Adrenal gland (tissue), 12 donors: ENCODE data around the gene COL19A1. TPM values are rescaled to one million over a fixed set of nuclear protein-coding genes. Genes with fewer than 3 reads are reported as not detected.
"Not testable (repeated sequence)": the region's sequence is repeated elsewhere in the genome, so short reads cannot be mapped to it uniquely, and the experiment has no call there.

ENCODE experiments used
- DNase-seq, 7 donors: peaks; one replicate each; pipeline ENCODE4 v3.0.0-alpha.2; 2019 to 2020
- H3K27ac ChIP-seq, 5 donors: fragments of 200-600 bp; sonication (generic) in 4 of 5; 1 replicate in 3 of 5; 2 replicates in 2 of 5; pipeline versions ENCODE4 v1.5.1 to v1.8.0; 2016 to 2020; ENCODE audit warnings: mild to moderate bottlenecking in 1 of 5
- H3K27me3 ChIP-seq: fragments of 200-600 bp; 2 replicates; pipeline ENCODE4 v1.8.0; 2021
- H3K36me3 ChIP-seq, 2 donors: fragments of 200-600 bp; replicated peaks in 1 of 2; 1 replicate in 1 of 2; 2 replicates in 1 of 2; pipeline versions ENCODE4 v1.5.1 to v1.8.0; 2018 to 2022
- H3K4me1 ChIP-seq, 2 donors: fragments of 200-600 bp; replicated peaks in 1 of 2; 1 replicate in 1 of 2; 2 replicates in 1 of 2; pipeline versions ENCODE4 v1.5.1 to v1.8.0; 2018 to 2021
- H3K4me3 ChIP-seq, 4 donors: fragments of 200-600 bp; sonication (generic) in 3 of 4; one replicate each; pipeline ENCODE4 v1.5.1; 2016 to 2018
- H3K9me3 ChIP-seq, 3 donors: fragments of 200-600 bp; sonication (generic) in 1 of 3; replicated peaks in 1 of 3; 1 replicate in 2 of 3; 2 replicates in 1 of 3; pipeline versions ENCODE4 v1.5.1 to v1.8.0; 2016 to 2021
- POLR2A ChIP-seq, 2 donors: fragments of 450-650 bp; IDR thresholded peaks; one replicate each; pipeline ENCODE4 v1.6.1; 2017; ENCODE audit warnings: antibody characterized with exemption in 2 of 2, mild to moderate bottlenecking in 2 of 2, moderate library complexity in 1 of 2
- WGBS, 4 donors: extraction: QIAGEN DNeasy Blood & Tissue Kit in 2 of 4; methylation state at CpG; one replicate each; pipeline versions ENCODE4 v1.1.5 to v1.1.7; 2013 to 2017; 5-methylcytosine and 5-hydroxymethylcytosine counted together
- intact Hi-C, 2 donors: fragments of 100-400 bp; cut with DNase I; formaldehyde crosslinking; loops; one replicate each; pipeline versions ENCODE4 v1.14.1 to v1.15.0; 2022 to 2023
- polyA plus RNA-seq, 3 donors: library from polyadenylated mRNA; stranded (reverse); fragments of 200-250 nt in 2 of 3; fragments of 350-450 nt in 1 of 3; fragmentation: Illumina TruSeq in 1 of 3; extraction: RNeasy Lipid Tissue Mini Kit (QIAGEN cat#74804) in 1 of 3; gene quantifications; one replicate each; pipeline ENCODE4 v1.2.3, GENCODE V29; 2013 to 2014
- total RNA-seq, 9 donors: library from RNA; depleted of rRNA in 4 of 9; stranded (reverse); fragments of >200 nt in 4 of 9; fragments of 120-200 nt in 1 of 9; fragmentation: NEBNext Ultra II Directional in 1 of 9; extraction: Animal tissue kit (Norgen Biotek cat#: 25700) in 1 of 9; gene quantifications; one replicate each; pipeline versions ENCODE4 v1.1.0 to v1.2.4, GENCODE V29; 2013 to 2023
- TF ChIP-seq, protein P1 (sequence below), 6 experiments: fragments of 450-650 bp in 4 of 6; fragments of 200-600 bp in 2 of 6; sonication (generic) in 1 of 6; IDR thresholded peaks; 1 replicate in 5 of 6; 2 replicates in 1 of 6; pipeline versions ENCODE4 v1.5.1 to v1.8.0; 2016 to 2021; ENCODE audit warnings: antibody characterized with exemption in 6 of 6, mild to moderate bottlenecking in 2 of 6, moderate library complexity in 1 of 6
- donor health status: healthy with polysubstance abuse.
- donor health status: Bipolar disorder and iron deficiency.
- donor health status: DM: yes; HTN: yes; CAD: no.
- donor health status: DM: no; HTN: no; CAD: no.
- donor health status: DM: no; HTN: no; CAD: no.
- donor health status: DM: yes; HTN: yes; CAD: no.

Gene COL19A1
- total and polyA plus RNA-seq, 12 donors: under 0.01 to 0.32 (median 0.11) TPM; not detected in 5

DNA sequence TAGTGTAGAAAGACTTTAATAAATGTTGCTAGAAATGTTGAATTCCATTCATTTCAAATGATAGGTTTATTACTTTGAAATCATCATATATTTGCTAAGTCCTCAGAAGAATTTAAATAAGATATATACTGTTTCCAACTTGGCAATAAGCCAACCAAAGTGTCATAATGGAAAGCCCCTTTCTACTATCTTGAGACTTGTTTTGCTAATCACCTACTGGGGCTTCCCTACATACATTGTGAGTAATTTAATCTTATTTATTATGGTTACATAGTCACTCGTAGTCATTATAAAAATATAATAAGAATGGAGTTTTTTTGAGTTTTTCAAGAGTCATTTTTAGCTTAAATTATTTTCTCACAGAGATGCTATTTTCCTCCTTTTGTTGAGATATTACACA, 20.7 kb downstream of the COL19A1 start:
- no peaks in the 10 kb centered on the region for H3K4me1 ChIP-seq
- intact Hi-C loops: no loop called here

DNA sequence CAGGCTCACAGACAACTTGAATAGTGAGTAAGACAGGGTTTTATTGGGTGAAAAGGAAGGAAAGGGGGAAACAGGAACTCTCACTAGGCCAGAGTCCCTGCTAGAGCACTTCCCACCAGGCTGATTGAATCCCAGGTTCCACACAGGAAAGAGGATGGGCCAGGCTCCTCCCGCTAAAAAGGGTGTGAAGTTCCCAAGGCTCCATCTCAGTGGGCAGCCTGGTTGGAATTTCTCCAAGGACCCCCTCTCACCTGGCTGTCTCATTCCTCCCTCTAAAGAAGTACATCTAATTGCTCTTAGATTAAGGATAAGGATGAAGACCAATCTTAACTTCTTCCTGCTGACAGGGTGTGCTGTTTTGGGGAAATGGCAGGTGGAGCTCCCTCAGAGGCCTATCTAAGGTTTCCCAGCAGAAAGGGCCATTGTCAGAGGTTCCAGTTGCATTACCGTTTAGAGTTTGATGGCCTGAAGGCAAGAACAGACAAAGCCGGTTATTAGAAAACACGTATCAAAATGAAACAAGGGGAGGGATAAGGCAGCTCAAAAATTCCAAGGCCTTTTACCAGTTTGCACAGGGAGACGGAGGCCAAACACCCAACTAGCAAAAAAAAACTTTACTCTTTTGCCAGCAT, 21.5 kb downstream of the COL19A1 start:
- 73 to 88% (median 80%) methylated on average over 5 of the region's 5 CpGs for WGBS, 4 donors

More for the DNA sequence above, 20.7 kb downstream of the COL19A1 start:
- no peak overlapping the region for H3K27ac ChIP-seq
- H3K9me3 ChIP-seq: no peaks in the 10 kb centered on the region
- DNase-seq: no peak
- WGBS, 4 donors: 64 to 94% (median 75%) methylated on average over 1 of the region's 1 CpG
- H3K4me3 ChIP-seq: no peak overlapping the region
- H3K36me3 ChIP-seq: no peaks in the 10 kb centered on the region
- no peaks in the 10 kb centered on the region for H3K27me3 ChIP-seq
- TF ChIP-seq, protein P1, sequence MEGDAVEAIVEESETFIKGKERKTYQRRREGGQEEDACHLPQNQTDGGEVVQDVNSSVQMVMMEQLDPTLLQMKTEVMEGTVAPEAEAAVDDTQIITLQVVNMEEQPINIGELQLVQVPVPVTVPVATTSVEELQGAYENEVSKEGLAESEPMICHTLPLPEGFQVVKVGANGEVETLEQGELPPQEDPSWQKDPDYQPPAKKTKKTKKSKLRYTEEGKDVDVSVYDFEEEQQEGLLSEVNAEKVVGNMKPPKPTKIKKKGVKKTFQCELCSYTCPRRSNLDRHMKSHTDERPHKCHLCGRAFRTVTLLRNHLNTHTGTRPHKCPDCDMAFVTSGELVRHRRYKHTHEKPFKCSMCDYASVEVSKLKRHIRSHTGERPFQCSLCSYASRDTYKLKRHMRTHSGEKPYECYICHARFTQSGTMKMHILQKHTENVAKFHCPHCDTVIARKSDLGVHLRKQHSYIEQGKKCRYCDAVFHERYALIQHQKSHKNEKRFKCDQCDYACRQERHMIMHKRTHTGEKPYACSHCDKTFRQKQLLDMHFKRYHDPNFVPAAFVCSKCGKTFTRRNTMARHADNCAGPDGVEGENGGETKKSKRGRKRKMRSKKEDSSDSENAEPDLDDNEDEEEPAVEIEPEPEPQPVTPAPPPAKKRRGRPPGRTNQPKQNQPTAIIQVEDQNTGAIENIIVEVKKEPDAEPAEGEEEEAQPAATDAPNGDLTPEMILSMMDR (IDR thresholded peaks at IDR 0.05): no peak
- TF ChIP-seq POLR2A (IDR thresholded peaks at IDR 0.05): no peak

DNA sequence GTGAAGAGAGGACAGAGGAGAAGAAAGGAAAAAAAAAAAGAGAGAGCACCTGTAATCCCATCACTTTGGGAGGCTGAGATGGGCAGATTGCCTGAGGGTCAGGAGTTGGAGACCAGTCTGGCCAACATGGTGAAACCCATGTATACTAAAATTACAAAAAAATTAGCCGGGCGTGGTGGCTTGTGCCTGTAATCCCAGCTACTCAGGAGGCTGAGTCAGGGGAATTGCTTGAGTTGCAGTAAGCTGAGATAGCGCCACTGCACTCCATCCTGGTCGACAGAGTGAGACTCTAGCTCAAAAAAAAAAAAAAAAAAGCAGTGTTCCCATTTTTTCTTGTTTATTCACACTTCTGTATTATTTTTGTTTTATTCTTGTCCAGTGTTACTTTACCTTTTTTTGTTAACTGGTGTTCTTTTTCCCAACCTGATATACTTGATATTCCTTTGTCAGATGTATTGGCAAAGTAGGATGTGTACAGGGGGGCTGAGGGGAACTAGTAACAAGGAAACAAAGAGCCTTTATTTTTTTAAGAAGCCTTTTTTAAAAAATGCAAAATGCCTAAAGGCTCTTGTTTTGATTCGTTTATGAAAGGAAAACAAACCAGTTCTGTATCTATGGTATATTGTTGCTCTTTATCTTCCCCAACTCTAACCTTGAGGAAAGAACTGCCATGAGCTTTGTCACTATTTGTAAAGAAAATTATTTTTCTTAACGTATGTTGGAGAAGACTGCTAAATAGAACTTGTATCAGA, 22.3 kb downstream of the COL19A1 start:
- Histone ChIP-seq H3K9me3 (no peaks in the 10 kb centered on the region), H3K36me3 (no peaks in the 10 kb centered on the region), H3K4me3 (no peak overlapping the region), H3K4me1 (no peaks in the 10 kb centered on the region), H3K27ac (no peak overlapping the region), H3K27me3 (no peaks in the 10 kb centered on the region)
- DNase-seq: no peak
- TF ChIP-seq, protein P1 (IDR thresholded peaks at IDR 0.05): no peak
- TF ChIP-seq POLR2A (IDR thresholded peaks at IDR 0.05): no peak
- intact Hi-C loops: no loop called here
- 73 to 78% (median 74%) methylated on average over 6 of the region's 6 CpGs for WGBS, 4 donors

More for the DNA sequence above, 21.5 kb downstream of the COL19A1 start:
- no peaks in the 10 kb centered on the region for H3K9me3 ChIP-seq
- no peak overlapping the region for H3K27ac ChIP-seq
- intact Hi-C loops: no loop called here
- H3K36me3 ChIP-seq: no peaks in the 10 kb centered on the region
- DNase-seq: no peak
- no peak overlapping the region for H3K4me3 ChIP-seq
- no peaks in the 10 kb centered on the region for H3K27me3 ChIP-seq
- H3K4me1 ChIP-seq: no peaks in the 10 kb centered on the region
- TF ChIP-seq, protein P1 (IDR thresholded peaks at IDR 0.05): no peak
- no peak for TF ChIP-seq POLR2A (IDR thresholded peaks at IDR 0.05)

DNA sequence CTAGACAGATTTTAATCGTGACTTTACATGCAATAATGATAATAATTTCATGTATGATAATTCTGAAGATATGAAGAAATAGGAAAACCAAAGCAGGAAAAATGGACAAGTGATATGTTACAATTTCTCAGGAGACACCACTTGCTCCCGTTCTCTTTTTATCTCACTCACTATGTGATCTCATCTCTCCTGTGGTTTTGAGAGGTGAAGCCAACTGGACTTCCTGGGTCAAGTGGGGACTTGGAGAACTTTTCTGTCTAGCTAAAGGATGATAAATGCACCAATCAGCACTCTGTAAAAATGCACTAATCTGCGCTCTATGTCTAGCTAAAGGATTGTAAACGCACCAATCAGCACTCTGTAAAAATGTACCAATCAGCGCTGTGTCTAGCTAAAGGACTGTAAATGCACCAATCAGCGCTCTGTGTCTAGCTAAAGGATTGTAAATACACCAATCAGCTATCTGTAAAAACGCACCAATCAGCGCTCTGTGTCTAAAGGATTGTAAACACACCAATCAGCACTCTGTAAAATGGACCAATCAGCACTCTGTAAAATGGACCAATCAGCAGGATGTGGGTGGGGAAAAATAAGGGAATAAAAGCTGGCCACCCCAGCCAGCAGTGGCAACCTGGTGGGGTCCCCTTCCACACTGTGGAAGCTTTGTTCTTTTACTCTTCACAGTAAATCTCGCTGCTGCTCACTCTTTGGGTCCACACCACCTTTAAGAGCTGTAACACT, 23.0 kb downstream of the COL19A1 start:
- 79 to 88% (median 84%) methylated on average over 9 of the region's 9 CpGs for WGBS, 4 donors
- H3K9me3 ChIP-seq, H3K36me3 ChIP-seq, H3K27ac ChIP-seq, H3K4me1 ChIP-seq, intact Hi-C loops, H3K27me3 ChIP-seq, DNase-seq, H3K4me3 ChIP-seq: not testable (repeated sequence)

DNA sequence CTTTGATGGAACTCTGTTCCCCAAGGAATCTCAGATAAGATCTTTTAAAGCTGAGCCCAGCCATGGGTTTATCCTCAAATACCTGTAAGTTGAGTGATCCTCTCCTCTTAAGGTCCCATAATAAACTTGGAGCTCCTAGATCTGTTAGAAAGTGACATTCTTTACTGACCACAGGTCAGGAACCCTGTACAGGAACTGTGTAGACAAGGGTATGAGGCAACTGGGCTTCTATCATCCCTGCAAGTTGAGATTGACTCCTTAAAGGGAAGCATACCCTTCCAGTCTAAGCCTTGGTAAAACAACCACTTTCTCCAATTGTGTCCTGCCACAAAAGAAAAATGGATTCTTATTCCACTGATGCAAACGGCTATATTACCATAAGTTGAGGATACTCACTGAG, 26.2 kb downstream of the COL19A1 start:
- H3K9me3 ChIP-seq, intact Hi-C loops, H3K27ac ChIP-seq, H3K4me1 ChIP-seq, H3K27me3 ChIP-seq, H3K36me3 ChIP-seq, H3K4me3 ChIP-seq, DNase-seq: not testable (repeated sequence)
- WGBS, 4 donors: 46 to 80% (median 51%) methylated on average over 1 of the region's 1 CpG

DNA sequence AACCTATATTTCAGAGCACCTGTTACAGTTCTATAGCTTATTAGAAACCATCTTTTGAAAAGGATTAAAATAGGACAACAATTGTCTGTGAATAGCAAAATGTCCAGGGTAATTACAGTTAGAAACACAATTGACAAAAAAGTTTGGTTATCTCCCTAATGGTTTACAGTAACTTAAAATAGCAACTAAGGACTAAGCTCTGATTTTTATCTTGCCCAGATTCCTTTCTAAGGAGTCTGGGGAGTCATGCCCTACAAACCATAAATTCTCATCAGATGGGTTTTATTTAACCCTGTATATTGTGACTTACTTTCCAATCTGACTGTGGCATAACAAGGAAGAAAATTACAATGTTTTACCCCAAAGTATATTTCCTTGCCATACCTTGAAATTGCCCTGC, 26.9 kb downstream of the COL19A1 start:
- DNase-seq, H3K4me3 ChIP-seq, H3K9me3 ChIP-seq, H3K36me3 ChIP-seq, H3K4me1 ChIP-seq, intact Hi-C loops, H3K27me3 ChIP-seq, H3K27ac ChIP-seq: not testable (repeated sequence)
